ENCODE data around the gene MINDY2. TPM values are rescaled to one million over a fixed set of nuclear protein-coding genes. Genes with fewer than 3 reads are reported as not detected.

Gene MINDY2
- total RNA-seq, 1 donor from 2014 or later: 31.2 TPM

DNA sequence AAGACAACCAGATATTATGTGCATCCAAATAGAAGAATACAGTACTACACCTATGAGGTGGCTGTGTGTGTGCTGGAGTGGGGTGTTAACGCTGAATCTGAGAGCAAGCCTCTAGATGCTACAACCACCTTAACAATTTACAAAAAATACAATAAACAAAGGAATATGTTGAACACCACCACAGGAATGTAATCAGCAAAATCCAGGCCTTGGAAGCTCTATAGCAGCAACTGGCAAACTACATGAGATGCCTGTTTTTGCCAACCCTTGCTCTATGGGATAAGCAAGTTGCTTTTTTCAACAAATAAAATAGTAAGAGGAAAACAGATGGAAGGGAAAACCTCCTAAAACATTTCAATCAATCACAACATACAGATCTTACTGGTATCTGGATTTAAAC, 138.5 kb downstream of the MINDY2 start:
- ATAC-seq: no peak
- TF ChIP-seq, protein P1, sequence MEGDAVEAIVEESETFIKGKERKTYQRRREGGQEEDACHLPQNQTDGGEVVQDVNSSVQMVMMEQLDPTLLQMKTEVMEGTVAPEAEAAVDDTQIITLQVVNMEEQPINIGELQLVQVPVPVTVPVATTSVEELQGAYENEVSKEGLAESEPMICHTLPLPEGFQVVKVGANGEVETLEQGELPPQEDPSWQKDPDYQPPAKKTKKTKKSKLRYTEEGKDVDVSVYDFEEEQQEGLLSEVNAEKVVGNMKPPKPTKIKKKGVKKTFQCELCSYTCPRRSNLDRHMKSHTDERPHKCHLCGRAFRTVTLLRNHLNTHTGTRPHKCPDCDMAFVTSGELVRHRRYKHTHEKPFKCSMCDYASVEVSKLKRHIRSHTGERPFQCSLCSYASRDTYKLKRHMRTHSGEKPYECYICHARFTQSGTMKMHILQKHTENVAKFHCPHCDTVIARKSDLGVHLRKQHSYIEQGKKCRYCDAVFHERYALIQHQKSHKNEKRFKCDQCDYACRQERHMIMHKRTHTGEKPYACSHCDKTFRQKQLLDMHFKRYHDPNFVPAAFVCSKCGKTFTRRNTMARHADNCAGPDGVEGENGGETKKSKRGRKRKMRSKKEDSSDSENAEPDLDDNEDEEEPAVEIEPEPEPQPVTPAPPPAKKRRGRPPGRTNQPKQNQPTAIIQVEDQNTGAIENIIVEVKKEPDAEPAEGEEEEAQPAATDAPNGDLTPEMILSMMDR (IDR thresholded peaks at IDR 0.05): no peak
- Histone ChIP-seq H3K27ac (no peak overlapping the region), H3K27me3 (no peaks in the 10 kb centered on the region), H3K9me3 (no peaks in the 10 kb centered on the region), H3K4me1 (no peaks in the 10 kb centered on the region), H3K36me3 (peaks cover 61% of the 10 kb centered on the region), H3K4me3 (no peak overlapping the region)
- no peak for DNase-seq
- intact Hi-C loops (cut with DNase I): no loop called here

DNA sequence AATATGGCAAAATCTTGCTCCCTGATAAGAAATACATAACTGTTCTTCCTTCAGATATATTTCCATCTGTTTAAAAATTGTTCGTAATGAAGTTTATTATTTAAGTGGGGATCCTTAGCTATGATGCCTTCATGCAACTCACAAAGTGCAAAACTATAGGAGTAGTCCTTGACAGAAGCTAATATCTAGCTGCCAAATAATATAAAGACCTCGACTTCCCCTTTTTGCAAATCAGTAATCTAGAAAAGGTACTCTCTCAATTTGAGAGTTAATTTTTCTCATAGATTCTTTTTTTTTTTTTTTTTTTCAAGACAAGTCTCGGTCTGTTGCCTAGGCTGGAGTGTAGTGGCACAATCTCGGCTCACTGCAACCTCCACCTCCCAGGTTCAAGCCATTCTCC, 139.4 kb downstream of the MINDY2 start:
- no peak for DNase-seq
- Histone ChIP-seq H3K27ac (no peak overlapping the region), H3K36me3 (peaks cover 66% of the 10 kb centered on the region), H3K4me3 (no peak overlapping the region), H3K9me3 (no peaks in the 10 kb centered on the region), H3K4me1 (no peaks in the 10 kb centered on the region), H3K27me3 (no peaks in the 10 kb centered on the region)
- intact Hi-C loops (cut with DNase I): no loop called here
- TF ChIP-seq, protein P1 (IDR thresholded peaks at IDR 0.05): no peak
- no peak for ATAC-seq

Other genes starting within 250 kb of the MINDY2 start
- 139 TPM for gene ADAM10, start 21.6 kb upstream of the MINDY2 start, total RNA-seq
- 84.0 TPM for gene SLTM, start 162.4 kb downstream of the MINDY2 start, total RNA-seq
- gene RNF111, start 216.4 kb downstream of the MINDY2 start, total RNA-seq: 35.3 TPM

Measured in upper lobe of right lung (tissue), 1 donor.